Stimulated activated CD4-positive, alpha-beta T cell treated with anti-CD3 and anti-CD28 coated beads, Interleukin-1b, Interleukin-23, amount 100 ng/mL, for 48 hours (primary cell): ENCODE data around the gene PARD6G.
"Not testable (repeated sequence)": the region's sequence is repeated elsewhere in the genome, so short reads cannot be mapped to it uniquely, and the experiment has no call there.

Source experiments
- DNase-seq: peaks from one replicate; pipeline ENCODE4 v3.0.0-alpha.2; 2020

PARD6G gene

GRCh38 chr18:80170395-80171053 lies 76.8 kb downstream of the PARD6G start:
- no peak for DNase-seq

GRCh38 chr18:80169607-80170006 lies 77.7 kb downstream of the PARD6G start:
- DNase-seq: no peak

GRCh38 chr18:80168982-80169381 lies 78.3 kb downstream of the PARD6G start:
- DNase-seq: no peak

- DNase-seq: no peak
These were observed 79.0 kb downstream of the PARD6G start for GRCh38 chr18:80168346-80168745.

- no peak for DNase-seq
These were observed 79.4 kb downstream of the PARD6G start for GRCh38 chr18:80167931-80168330.

- DNase-seq: no peak
These were observed 80.0 kb downstream of the PARD6G start for GRCh38 chr18:80167331-80167730.

GRCh38 chr18:80166725-80167124 lies 80.6 kb downstream of the PARD6G start:
- no peak for DNase-seq

- DNase-seq: no peak
These were observed 81.1 kb downstream of the PARD6G start for GRCh38 chr18:80166240-80166639.

- not testable (repeated sequence) for DNase-seq
These were observed 82.5 kb downstream of the PARD6G start for GRCh38 chr18:80164727-80165355.

GRCh38 chr18:80163183-80163582 lies 84.1 kb downstream of the PARD6G start:
- no peak for DNase-seq

- DNase-seq: no peak
These were observed 85.4 kb downstream of the PARD6G start for GRCh38 chr18:80161781-80162417.

- DNase-seq: peak; percentile 37
These were observed 87.3 kb downstream of the PARD6G start for GRCh38 chr18:80159713-80160636.

GRCh38 chr18:80158365-80158764 lies 88.9 kb downstream of the PARD6G start:
- no peak for DNase-seq

- DNase-seq: peak; percentile 72
These were observed 89.5 kb downstream of the PARD6G start for GRCh38 chr18:80157708-80158343.

GRCh38 chr18:80154293-80154692 lies 93.0 kb downstream of the PARD6G start:
- DNase-seq: peak; percentile 54

- DNase-seq: no peak
These were observed 97.6 kb downstream of the PARD6G start for GRCh38 chr18:80149667-80150066.

GRCh38 chr18:80148326-80149199 lies 98.8 kb downstream of the PARD6G start:
- no peak for DNase-seq

GRCh38 chr18:80147418-80148325 lies 99.6 kb downstream of the PARD6G start:
- DNase-seq: peak; percentile 78

- no peak for DNase-seq
These were observed 100.3 kb downstream of the PARD6G start for GRCh38 chr18:80147037-80147417.

- DNase-seq: no peak
These were observed 102.0 kb downstream of the PARD6G start for GRCh38 chr18:80145196-80145804.
